GM20431 (cell line): ENCODE data around the gene KRT9.
"Not testable (repeated sequence)": the region's sequence is repeated elsewhere in the genome, so short reads cannot be mapped to it uniquely, and the experiment has no call there.

Experiments
- in situ Hi-C: fragments of 300-500 bp; cut with MseI, MboI; formaldehyde crosslinking; loops from one replicate; pipeline ENCODE4 v1.15.0; 2020; ENCODE audit warnings: low sequenced_read_pairs; ENCODE audit not compliant: unreplicated experiment

The KRT9 gene

DNA sequence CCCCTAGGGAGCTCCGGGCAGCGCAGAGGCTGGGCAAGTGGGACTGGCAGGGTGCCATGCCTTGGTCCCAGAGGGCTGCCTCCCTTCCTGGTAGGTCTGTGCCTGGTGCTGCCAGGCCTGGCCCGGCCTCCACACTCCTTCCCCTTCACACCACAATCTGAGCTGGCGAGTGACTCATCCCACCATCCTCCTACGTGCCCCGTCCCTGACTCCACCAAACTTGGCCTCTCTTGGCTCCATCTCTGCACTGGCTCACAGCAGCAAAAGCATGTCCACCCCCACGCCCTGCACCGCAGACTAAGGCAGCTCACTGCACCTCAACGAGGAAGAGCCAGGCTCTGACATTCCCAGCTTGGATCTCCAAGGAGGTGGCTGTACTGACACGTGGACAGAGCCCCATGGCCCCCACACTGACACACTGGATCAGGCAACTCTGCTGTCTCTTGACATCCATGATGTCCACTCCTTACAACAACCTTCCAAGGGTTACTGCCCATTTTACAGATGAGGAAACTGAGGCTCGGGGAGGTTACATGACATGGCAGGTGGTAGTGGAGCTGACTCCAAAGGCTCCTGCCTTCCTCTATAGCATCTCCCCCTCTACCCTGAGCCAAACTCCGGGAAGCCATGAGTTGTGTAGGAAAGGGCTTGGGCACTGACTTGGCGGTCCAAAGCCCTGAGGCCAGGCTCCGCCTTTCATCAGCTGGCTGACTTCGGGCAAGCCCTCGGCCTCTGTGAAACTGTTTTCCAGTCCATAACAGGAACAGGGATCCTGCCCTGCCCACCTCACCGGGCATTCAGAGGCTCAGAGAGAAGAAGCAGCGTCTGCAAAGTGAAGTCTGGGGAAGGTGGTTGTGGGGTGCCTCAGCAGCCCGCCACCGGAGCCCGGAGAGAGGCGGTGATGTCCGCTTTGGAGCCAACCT lies 23.7 kb downstream of the KRT9 start:
- in situ Hi-C loops, result no loop called here

DNA sequence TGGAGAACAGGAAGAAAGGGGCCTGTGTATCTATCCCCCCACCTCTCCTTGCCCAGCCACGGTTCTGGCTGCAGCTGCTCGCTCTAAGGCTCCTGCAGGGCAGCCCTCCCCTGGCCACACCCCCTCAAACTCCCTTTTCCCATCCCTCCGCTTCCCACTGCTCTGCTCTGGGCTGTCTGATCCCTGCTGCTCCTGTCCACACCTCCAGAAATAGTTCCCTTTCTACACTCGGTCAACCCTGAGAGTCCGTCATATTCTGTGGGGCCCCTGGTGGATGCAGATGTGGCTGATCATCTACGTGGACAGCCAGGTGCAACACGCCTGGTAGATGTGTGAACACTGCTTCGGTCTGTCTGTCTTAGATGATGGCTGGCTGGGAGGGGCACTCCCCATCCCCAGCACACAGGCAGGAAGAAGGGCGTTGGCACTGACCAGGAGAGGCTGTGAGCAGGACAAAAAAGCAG lies 24.4 kb downstream of the KRT9 start:
- in situ Hi-C loops, result no loop called here

DNA sequence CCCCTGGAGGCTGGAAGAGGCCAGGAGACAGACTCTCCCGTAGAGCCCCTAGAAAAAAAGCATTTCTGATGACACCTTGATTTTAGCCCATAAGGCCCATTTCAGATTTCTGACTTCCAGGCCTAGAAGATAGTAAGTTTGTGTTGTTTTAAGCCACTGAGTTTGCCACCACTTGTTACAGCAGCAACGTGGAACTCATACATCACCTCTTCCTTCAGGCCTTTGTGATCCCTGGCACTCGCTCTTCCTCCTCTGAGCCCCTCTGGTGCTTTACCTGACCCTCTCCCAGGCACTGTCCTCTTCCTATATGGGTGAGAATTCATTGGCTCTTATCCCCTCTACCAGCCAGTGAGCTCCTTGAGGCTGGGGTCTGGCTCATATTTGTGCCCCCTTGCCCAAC lies 25.0 kb downstream of the KRT9 start:
- in situ Hi-C loops, result no loop called here

DNA sequence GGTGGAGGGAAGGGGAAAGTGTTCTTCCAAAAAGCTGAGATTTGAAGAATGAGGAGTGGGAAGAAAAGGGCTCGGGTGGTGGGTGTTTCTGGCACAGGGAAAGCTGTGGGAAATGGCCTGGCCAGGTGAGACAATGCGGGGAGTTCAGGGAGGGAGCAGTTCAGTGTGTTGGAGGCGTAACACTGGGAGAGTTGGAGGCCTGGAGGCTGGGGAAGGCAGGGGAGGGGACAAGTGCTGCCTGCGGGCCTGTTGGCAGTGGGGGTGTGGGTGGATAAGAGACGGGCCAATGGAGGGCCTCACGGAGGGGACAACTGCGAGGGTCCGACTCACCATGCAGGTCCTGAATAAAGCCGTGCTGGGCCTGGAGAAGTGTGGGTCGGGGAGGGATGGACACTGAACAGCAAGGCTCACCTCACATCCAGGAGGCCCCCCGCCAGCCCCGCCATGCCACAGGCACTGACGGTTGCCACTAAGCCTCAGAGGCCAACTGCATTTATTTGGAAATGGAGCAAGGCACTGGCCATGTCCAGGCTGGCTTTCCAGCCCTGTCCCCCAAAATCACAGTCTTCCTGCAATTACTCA lies 25.9 kb downstream of the KRT9 start:
- in situ Hi-C loops, result no loop called here

DNA sequence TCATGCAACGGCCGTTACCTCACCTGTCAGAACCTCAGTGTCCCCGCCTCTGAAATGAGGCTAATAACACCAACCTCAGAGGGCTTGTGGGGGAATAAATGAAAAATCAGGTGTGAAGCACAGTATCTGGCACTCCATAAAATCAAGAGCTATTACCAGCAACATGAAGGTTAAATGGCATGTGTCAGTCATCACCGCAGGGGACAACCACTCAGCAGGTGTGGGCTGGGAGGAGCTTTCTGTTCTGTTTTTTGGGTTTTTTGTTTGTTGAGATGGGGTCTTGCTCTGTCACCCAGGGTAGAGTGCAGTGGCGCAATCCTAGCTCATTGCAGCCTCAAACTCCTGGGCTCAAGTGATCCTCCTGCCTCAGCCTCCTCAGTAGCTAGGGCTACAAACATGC lies 26.9 kb downstream of the KRT9 start:
- in situ Hi-C loops, result no loop called here

DNA sequence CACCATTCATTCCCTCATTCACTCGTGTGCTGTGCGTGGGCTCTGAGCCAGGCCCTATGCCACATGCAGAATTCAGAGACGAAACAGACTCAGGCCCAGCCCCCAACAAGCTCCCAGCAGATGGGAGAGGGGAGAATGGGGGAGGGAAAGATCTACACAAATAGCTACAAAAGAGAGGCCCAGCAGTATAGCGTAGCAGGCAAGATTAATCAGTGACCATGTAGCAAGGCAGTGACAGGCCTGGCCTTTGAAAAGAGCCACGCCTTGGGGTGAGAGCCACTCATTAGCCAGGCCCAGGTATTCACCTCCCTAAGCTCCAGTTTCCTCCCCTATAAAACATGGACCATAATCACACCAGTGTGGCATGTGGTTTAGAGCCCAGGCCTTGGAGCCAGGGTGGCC lies 27.4 kb downstream of the KRT9 start:
- in situ Hi-C loops, result no loop called here

DNA sequence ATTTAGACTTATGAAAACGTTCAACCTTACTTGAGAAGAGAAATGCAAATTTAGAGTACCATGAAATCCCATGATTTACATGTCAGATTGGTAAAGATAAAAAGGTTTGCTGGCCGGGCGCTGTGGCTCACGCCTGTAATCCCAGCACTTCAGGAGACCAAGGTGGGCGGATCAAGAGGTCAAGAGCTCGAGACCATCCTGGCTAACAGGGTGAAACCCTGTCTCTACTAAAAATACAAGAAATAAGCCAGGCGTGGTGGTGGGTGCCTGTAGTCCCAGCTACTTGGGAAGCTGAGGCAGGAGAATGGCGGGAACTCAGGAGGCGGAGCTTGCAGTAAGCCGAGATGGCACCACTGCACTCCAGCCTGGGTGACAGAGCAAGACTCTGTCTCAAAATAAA lies 29.1 kb downstream of the KRT9 start:
- in situ Hi-C loops, result not testable (repeated sequence)

DNA sequence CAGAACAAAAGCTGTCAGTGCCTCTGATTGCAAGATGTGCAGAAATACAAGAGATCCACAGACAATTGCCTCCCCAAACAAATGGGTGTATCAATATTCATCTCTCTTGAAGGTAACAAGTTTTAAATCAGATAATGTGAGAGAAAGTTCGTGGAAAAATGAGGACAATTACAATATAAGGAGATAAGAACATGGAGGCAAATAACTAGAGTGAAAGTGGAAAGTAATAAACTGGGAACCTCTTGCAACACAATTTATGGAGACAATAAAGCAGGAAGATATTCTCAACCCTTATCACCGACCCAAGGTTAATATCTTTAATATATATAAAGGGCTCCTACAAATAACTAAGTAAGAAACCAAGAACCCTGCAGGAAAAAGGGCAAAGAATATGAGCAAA lies 29.5 kb downstream of the KRT9 start:
- in situ Hi-C loops, result no loop called here

DNA sequence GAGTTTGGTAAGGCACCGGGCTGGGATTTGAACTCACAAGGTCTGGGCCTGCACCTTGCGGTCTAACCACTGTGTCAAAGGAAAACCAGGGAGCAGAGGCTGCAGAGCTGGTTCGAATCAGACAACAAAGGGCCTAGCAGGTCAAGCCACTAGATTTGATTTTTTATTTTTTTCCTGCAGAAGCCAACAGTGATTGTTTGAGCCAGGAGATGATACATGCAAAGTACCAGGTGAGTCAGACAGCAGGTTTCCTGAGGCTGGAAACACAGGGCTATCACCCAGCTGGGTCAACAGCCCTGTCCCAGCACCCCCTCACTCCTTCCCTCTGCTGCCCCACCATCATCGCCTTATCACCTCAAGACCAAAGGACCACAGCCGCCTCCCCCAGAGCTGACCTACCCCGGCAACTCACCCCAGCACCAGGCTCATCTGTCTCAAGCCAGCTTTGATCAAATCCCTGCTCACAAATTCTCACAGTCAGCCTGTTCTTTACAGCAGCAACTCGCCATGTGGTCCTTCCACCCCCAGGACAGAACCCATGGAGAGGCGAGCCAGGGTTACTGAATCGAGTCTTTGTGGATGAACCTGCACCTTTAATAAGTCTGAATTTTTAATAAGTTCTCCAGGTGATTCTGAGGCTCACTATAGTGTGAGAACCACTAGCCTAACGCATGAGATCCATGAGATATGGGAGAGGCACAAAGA lies 30.8 kb downstream of the KRT9 start:
- in situ Hi-C loops, result no loop called here

DNA sequence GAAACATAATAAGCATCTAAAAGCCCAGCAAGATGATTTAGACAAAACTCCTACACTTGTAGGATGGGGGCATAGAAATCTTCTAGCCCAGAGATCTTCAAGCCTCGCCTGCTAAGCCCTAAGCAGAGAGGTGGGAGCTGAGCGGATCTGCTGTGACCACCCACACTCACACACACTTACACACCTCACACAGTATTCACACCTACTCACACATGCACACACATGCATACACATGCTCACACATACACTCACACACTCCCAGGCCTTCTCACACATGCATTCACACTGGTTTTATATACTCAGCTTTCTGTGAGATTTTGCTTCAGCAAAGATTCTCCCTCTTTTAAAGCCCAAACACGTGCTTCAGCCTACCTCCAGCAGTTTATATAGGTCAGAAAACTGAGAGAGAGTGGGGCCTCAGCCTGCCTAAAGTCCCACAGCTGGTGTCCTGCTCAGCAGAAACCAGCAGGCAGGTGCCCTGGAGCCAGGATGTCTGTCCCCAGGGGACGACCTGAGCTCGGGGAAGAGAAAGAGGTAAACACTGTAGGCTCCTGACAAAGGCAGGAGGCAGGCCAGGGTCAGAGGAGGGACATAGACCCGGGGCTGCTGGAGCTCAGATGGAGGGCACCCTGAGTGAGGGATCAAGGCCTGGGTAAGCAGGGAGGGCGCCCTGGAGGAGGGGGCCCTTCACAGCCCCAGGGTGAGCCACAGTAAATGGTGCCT lies 31.7 kb downstream of the KRT9 start:
- in situ Hi-C loops, result no loop called here

DNA sequence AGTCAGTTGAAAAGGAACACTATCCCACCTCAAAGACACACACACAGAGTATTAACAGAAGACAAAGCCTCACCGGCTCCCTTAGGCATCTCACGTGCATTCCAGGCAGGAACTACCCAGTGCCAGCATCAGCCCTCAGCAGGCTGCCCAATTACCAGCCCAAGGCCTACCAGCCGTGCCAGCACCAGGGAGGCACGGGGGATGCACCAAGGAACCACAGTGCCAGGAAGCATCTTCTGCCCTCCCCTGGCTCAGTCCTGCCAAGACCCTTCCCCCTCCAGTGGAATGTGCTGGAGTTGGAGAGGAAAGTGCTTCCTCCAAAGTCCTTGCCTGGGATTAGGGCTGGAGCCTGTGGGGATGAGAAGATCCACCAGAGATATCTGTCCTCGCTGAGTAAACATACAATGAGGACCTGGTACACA lies 32.8 kb downstream of the KRT9 start:
- in situ Hi-C loops, result no loop called here

DNA sequence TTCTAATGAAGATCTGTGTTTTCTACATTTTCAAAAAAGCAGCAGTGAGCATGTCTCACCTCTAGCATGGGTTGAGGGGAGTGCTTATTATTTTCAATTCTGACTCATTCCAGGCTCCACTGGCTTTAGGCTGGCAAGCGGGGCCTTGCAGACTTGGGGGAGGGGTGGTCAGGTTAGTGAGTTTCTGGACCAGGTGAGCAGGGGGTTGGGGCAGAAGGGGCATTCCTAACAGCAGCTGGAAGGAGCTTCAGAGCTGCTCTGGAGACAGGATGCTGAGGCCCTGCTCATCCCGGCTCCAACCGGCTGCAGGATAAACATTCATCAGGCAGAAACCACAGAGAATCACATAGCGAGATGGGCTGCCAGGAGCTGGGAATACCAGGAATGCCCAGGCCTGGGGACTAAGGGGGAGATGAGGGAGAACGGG lies 33.3 kb downstream of the KRT9 start:
- in situ Hi-C loops, result no loop called here

DNA sequence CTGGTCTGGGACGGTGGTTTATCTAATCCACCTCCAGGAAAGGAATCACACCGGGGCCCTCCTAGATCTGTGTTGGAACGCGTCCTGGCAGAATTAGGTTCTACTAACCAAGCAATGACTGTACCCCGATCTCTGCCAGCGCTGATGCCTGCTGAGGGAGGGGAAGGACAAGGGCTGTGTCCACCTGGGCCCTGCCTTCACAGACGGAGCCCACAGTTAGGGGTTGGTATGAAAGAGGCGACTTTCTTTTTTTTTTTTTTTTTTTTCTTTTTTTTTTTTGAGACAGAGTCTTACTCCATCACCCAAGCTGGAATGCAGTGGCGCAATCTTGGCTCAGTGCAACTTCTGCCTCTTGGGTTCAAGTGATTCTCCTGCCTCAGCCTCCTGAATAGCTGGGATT lies 33.9 kb downstream of the KRT9 start:
- in situ Hi-C loops, result no loop called here

DNA sequence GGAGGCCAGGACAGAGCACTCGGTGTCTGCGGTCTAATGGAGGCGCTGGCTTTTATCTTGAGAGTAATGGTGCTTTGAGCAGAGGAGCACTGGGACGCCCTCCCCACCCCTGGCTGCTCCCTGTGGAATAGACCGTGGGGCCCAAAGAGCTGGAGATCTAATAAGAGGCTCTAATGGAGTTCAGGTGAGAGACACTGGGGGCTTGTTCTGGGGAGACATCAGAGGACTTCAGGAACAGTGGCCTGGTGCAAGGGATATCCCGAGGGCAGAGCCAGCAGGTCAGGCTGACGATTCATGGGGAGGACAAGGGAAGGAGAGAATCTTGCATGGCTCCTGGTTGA lies 34.3 kb downstream of the KRT9 start:
- in situ Hi-C loops, result no loop called here

DNA sequence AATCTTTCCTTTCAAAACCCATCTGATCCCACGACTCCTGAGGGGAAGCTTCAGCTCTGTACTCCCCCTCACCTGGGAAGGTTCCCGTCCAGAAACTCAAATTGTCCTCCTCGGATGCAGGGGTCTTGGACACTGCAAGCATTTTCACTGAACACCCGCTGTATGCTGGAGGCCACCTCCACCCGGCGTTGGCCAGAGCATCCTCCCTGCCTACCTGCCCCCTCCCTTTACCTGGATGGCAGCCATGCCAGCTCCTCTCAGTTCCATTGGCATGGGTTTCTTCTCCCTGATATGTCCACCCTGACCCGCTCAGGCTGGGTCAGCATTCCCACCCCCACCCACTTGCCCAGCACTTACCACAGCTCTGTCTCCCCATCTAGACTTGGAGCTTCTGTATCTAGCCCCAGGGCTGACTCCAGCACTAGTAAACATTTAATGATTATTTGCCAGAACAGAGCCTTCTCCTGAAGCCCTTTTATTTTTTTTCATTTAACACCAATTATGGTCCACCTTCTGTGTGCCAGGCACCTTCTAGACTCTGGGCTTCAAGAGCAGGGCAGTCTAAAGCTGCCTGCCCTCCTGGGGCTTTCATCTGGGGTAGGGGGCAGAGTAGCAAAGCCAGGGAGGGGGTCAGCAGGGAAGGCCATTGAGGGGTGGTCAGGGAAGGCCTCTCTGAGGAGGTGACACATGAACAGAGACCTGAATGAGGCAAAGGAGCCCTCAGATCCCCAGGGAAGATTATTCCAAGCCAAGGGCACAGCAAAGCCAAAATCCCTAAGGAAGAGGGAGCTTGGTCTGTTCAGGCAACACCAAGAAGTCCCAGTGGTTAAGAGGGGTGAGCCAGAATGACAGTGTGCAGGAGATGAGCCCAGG lies 34.9 kb downstream of the KRT9 start:
- in situ Hi-C loops, result no loop called here

DNA sequence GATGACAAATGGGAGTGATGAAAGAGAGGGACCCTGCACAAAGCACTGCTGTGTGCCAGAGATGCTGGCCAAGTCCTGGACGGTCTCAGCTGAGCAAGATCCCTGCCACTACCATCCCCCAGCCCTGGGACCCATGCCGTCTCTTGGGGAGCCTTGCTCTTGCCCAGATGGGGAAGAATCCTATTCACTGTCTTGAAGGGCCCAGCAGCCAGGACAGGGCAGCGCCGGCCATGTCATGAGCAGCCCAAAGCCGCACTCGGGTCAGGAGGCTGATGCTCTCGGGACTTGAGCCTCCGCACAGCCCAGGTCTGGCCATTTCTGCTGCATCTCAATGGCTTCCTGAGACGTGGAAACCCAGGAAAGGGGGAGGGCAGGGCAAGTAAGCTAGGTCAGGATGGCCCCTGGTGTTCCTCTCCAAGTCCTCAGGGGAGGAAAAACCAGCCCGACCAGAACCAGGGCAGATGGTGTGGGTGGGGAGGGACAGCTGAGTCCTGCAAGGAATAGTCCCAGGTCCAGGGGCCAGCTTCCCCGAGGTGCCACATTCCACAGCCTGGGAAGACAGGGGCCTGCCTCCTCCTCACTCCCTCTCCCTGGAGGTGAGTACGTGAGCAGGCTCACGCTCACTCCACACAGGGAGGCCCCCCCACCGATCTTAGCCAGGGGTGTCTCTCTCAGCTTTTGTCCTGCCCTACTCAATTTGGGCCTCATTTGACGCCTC lies 35.9 kb downstream of the KRT9 start:
- in situ Hi-C loops, result no loop called here

DNA sequence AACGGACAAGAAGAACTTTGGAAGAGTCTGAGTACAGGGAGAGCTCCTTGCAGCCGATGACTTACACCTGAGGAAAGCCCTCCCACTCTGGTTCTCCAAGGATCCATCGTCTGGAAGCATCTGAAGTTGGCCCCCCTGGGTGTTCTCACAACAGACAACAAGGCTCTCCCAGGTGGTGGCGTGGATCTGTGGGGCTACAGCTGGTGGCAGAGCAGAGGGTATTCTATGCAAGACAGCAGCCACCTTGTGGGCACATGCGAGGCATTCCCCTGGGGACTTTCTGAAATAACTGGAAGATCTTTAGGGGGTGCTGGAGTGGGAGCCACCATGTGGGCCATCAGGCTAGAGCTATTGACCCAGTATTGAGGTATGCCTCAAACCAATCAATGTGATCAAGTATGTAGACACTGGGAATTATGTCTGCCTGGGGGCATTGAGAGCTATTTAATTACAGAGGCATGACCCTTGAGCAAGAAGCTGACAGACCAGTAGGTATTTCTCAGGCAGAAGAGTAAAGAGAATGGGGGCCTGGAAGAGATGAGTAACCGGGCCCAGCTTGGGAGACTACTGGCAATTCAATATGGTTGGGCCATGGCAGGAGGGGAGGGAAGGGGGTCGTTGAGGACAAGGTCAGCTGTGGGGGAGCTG lies 36.8 kb downstream of the KRT9 start:
- in situ Hi-C loops, result no loop called here

DNA sequence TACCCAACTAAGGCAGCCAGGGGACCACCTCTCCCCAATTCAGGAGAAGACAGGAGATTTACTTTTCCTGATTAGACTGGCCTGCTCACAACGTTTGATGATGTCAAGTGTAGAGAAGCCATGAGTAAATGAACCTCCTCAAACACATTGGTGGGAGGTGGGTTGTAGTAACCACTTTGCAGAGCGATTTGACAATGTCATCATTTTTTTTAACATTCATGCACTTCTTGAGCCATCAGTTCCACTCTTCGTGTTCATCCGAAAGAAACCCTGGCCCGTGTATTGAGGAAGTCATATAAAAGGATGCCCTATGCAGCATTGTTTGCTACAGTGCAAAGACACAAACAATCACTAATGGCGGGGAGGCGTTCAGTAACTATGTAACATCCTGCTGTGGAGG lies 38.2 kb downstream of the KRT9 start:
- in situ Hi-C loops, result no loop called here
